ENCODE data around the gene PHACTR1. TPM values are rescaled to one million over a fixed set of nuclear protein-coding genes. Genes with fewer than 3 reads are reported as not detected.

Gene PHACTR1
- polyA plus RNA-seq, 1 of the 3 experiments (the other 2 are of a cell fraction) = 0.12 TPM

DNA sequence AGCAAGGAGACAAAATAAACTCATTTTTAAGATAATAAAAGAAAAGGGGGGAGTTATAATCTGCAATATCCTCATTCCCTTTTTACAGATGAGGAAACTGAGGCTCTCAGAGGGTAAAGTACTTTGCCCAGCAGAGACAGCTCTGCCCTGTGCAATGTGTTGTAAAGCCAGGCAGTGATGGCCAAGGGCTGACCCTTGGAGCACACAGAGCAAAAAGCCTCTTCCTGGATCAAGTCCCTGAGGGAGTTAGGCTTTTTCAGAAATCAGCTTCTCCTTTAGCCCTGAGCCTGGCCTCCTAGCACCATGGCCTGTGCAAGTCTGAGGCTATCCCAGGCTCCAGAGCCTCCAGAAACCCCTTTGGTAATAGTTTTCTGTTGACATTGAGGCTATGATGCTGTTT is 234.8 kb downstream of the PHACTR1 start:
- H3K4me2 ChIP-seq = no peak overlapping the region
- no peak overlapping the region for H3K27ac ChIP-seq (ENCODE audit: low read depth in 2 of 2, low read length in 1 of 2)
- H3K9ac ChIP-seq = no peak overlapping the region
- ChIA-PET POLR2A (no interaction called here), CTCF (interaction anchor here (1.5 kb wide), 1 partner anchor 40 kb away, joined by 6 read pairs; no protein-coding TSS in a partner anchor)
- no peaks in the 10 kb centered on the region for H3K9me3 ChIP-seq
- H3K79me2 ChIP-seq (ENCODE audit: insufficient read depth) = no peaks in the 10 kb centered on the region
- H3K9me2 ChIP-seq = no peaks in the 10 kb centered on the region
- no peaks in the 10 kb centered on the region for H3K36me3 ChIP-seq (replicated peaks in 1 of 2; ENCODE audit: control insufficient read depth in 1 of 2, insufficient read depth in 2 of 2, low read length in 1 of 2)
- DNase-seq = no peak
- no peaks in the 10 kb centered on the region for H3K27me3 ChIP-seq (ENCODE audit: insufficient read depth)
- no peaks in the 10 kb centered on the region for H3F3A ChIP-seq (replicated peaks; ENCODE audit: insufficient read depth)
- no peaks in the 10 kb centered on the region for H4K20me1 ChIP-seq (ENCODE audit: insufficient read depth)
- peaks cover 0 to 4% of the 10 kb centered on the region in 2 experiments; a peak in 1 of 4 replicates for H3K4me1 ChIP-seq (ENCODE audit: control insufficient read depth in 1 of 2, insufficient read depth in 2 of 2, low read depth in 1 of 2, low read length in 1 of 2)
- no peak for TF ChIP-seq NRF1 (IDR thresholded peaks at IDR 0.05; ENCODE audit: low read depth, low read length)
- TF ChIP-seq, protein P1, sequence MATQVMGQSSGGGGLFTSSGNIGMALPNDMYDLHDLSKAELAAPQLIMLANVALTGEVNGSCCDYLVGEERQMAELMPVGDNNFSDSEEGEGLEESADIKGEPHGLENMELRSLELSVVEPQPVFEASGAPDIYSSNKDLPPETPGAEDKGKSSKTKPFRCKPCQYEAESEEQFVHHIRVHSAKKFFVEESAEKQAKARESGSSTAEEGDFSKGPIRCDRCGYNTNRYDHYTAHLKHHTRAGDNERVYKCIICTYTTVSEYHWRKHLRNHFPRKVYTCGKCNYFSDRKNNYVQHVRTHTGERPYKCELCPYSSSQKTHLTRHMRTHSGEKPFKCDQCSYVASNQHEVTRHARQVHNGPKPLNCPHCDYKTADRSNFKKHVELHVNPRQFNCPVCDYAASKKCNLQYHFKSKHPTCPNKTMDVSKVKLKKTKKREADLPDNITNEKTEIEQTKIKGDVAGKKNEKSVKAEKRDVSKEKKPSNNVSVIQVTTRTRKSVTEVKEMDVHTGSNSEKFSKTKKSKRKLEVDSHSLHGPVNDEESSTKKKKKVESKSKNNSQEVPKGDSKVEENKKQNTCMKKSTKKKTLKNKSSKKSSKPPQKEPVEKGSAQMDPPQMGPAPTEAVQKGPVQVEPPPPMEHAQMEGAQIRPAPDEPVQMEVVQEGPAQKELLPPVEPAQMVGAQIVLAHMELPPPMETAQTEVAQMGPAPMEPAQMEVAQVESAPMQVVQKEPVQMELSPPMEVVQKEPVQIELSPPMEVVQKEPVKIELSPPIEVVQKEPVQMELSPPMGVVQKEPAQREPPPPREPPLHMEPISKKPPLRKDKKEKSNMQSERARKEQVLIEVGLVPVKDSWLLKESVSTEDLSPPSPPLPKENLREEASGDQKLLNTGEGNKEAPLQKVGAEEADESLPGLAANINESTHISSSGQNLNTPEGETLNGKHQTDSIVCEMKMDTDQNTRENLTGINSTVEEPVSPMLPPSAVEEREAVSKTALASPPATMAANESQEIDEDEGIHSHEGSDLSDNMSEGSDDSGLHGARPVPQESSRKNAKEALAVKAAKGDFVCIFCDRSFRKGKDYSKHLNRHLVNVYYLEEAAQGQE (IDR thresholded peaks at IDR 0.05; ENCODE audit: low read depth, low read length) = no peak
- TF ChIP-seq SIN3A (IDR thresholded peaks at IDR 0.05; ENCODE audit: borderline replicate concordance, low read depth, low read length) = no peak
- no peak for TF ChIP-seq GATA2 (CRISPR knock-in tag; IDR thresholded peaks at IDR 0.05)
- TF ChIP-seq, protein P2, sequence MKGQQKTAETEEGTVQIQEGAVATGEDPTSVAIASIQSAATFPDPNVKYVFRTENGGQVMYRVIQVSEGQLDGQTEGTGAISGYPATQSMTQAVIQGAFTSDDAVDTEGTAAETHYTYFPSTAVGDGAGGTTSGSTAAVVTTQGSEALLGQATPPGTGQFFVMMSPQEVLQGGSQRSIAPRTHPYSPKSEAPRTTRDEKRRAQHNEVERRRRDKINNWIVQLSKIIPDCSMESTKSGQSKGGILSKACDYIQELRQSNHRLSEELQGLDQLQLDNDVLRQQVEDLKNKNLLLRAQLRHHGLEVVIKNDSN (IDR thresholded peaks at IDR 0.05; ENCODE audit: borderline replicate concordance, low read depth) = no peak
- no peak for TF ChIP-seq TEAD4 (IDR thresholded peaks at IDR 0.05; ENCODE audit: borderline replicate concordance, insufficient read depth)
- TF ChIP-seq ELF1 (IDR thresholded peaks at IDR 0.05) = no peak
- no peak for TF ChIP-seq SMC3 (IDR thresholded peaks at IDR 0.05; ENCODE audit: low read depth, low read length)
- TF ChIP-seq, protein P3, sequence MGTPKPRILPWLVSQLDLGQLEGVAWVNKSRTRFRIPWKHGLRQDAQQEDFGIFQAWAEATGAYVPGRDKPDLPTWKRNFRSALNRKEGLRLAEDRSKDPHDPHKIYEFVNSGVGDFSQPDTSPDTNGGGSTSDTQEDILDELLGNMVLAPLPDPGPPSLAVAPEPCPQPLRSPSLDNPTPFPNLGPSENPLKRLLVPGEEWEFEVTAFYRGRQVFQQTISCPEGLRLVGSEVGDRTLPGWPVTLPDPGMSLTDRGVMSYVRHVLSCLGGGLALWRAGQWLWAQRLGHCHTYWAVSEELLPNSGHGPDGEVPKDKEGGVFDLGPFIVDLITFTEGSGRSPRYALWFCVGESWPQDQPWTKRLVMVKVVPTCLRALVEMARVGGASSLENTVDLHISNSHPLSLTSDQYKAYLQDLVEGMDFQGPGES (IDR thresholded peaks at IDR 0.05; ENCODE audit: low read depth, low read length) = no peak
- no peak for TF ChIP-seq CHD2 (IDR thresholded peaks at IDR 0.05; ENCODE audit: low read length, partially characterized antibody)
- TF ChIP-seq GABPA (IDR thresholded peaks at IDR 0.05; ENCODE audit: low read depth) = no peak
- TF ChIP-seq EZH2phosphoT487 (IDR thresholded peaks at IDR 0.05; ENCODE audit: borderline replicate concordance, low read depth) = no peak
- TF ChIP-seq FOXJ3 (CRISPR knock-in tag; IDR thresholded peaks at IDR 0.05) = no peak
- TF ChIP-seq RFX5 (IDR thresholded peaks at IDR 0.05; ENCODE audit: low read length) = no peak
- no peak overlapping the region for H2AFZ ChIP-seq (ENCODE audit: low read depth)
- no peak overlapping the region for H3K4me3 ChIP-seq (ENCODE audit: low read depth in 2 of 2, low read length in 1 of 2)

Data from SK-N-SH (cell line).